ENCODE data around the gene ZC3H4. TPM values are rescaled to one million over a fixed set of nuclear protein-coding genes. Genes with fewer than 3 reads are reported as not detected.

ZC3H4 gene
- total RNA-seq, 2 experiments from 2014 or later: 84.3 to 86.0 TPM

- Mint-ChIP-seq H3K27me3 (no peaks in the 10 kb centered on the region), H3K9me3 (no peaks in the 10 kb centered on the region), H3K4me1 (peaks cover 38% of the 10 kb centered on the region), H3K36me3 (peaks cover 33% of the 10 kb centered on the region), H3K4me3 (no peak overlapping the region), H3K27ac (no peak overlapping the region)
- DNase-seq (no peak), ATAC-seq (ENCODE audit: low read depth) (no peak)
- POLR2A ChIA-PET: interaction anchor here (0.6 kb wide), 1 partner anchor 14 kb away, joined by 4 read pairs; no protein-coding TSS in a partner anchor
These were observed 16.0 kb upstream of the ZC3H4 start for GRCh38 chr19:47129579-47129978.

DNA sequence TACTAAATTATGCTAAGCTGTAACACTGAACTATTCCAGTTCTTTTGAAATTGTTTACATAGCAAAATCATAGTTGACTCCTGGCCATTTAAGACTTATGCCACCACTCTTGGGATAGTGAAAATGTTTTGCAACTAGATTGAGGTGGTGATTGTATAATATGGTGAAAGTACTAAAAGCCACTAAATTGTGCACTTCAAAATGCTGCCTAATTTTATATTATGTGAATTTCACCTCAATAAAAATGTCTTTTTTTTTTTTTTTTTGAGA, 12.0 kb upstream of the ZC3H4 start:
- Mint-ChIP-seq H3K27ac (no peak overlapping the region), H3K4me1 (peaks cover 10% of the 10 kb centered on the region), H3K9me3 (no peaks in the 10 kb centered on the region), H3K36me3 (peaks cover 2% of the 10 kb centered on the region), H3K4me3 (no peak overlapping the region), H3K27me3 (peaks cover 1% of the 10 kb centered on the region)
- ATAC-seq (ENCODE audit: low read depth) (no peak), DNase-seq (no peak)
- POLR2A ChIA-PET: interaction anchor here (0.7 to 1.9 kb wide), 6 partner anchors 10 to 103 kb away, joined by 3 to 9 read pairs (median 4); partner anchors contain the start of gene ZC3H4

GRCh38 chr19:47124937-47125668, 11.5 kb upstream of the ZC3H4 start:
- H3K27ac Mint-ChIP-seq: no peak overlapping the region

GRCh38 chr19:47123406-47123805, 9.8 kb upstream of the ZC3H4 start:
- no peaks in the 10 kb centered on the region for H3K36me3 Mint-ChIP-seq
- ATAC-seq (ENCODE audit: low read depth) (no peak), DNase-seq (no peak)
- H3K27ac Mint-ChIP-seq: no peak overlapping the region
- H3K4me3 Mint-ChIP-seq: no peak overlapping the region
- peaks cover 1% of the 10 kb centered on the region for H3K27me3 Mint-ChIP-seq
- peaks cover 9% of the 10 kb centered on the region for H3K4me1 Mint-ChIP-seq
- no peaks in the 10 kb centered on the region for H3K9me3 Mint-ChIP-seq
- POLR2A ChIA-PET: interaction anchor here (0.7 to 3.4 kb wide), 6 partner anchors 10 to 1709 kb away, joined by 3 to 19 read pairs (median 4); partner anchors contain the start of gene ZC3H4

More at GRCh38 chr19:47124937-47125668, 11.5 kb upstream of the ZC3H4 start:
- ATAC-seq (ENCODE audit: low read depth) (peak; percentile 50), DNase-seq (no peak)
- Mint-ChIP-seq H3K9me3 (no peaks in the 10 kb centered on the region), H3K4me3 (no peak overlapping the region), H3K36me3 (no peaks in the 10 kb centered on the region), H3K27me3 (peaks cover 1% of the 10 kb centered on the region), H3K4me1 (peaks cover 9% of the 10 kb centered on the region)
- POLR2A ChIA-PET: interaction anchor here (0.9 to 3.4 kb wide), 5 partner anchors 11 to 101 kb away, joined by 3 to 19 read pairs (median 9); partner anchors contain the start of gene ZC3H4

DNA sequence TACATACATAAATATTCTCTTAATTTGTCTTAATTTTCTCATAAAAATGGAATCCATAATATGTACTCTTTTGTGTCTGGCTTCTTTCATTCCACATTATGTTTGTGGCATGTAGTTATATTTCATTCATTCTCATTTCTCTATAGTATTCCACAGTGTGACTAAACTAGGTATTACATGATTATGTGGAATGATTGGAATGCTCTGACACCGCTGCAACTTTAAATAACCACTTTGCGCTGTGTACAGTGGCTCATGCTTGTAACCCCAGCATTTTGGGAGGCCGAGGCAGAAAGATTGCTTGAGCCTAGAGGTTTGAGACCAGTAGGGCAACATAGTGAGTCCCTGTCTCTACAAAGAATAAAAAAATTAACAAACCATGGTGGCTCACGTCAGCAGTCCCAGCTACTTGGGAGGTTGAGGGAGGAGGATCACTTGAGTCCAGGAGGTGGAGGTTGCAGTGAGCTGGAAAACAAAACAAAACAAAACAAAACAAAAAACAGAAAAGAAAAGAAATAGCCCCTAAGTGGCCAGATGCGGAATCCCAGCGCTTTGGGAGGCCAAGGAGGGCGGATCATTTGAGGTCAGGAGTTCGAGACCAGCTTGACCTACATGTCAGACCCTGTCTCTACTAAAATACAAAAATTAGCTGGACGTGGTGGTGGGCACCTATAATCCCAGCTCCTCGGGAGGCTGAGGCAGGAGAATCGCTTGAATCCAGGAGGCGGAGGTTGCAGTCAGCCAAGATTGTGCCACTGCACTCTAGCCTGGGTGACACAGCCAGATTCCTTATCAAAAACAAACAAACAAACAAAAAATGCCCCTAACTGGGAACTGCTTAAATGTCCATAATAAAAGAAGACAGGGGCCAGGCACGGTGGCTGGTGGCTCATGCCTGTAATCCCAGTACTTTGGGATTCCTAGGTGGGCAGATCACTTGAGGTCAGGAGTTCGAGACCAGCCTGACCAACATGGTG, 9.1 kb upstream of the ZC3H4 start:
- H3K4me3 Mint-ChIP-seq: no peak overlapping the region
- H3K27ac Mint-ChIP-seq: no peak overlapping the region
- no peaks in the 10 kb centered on the region for H3K36me3 Mint-ChIP-seq
- peaks cover 9% of the 10 kb centered on the region for H3K4me1 Mint-ChIP-seq
- no peaks in the 10 kb centered on the region for H3K9me3 Mint-ChIP-seq
- DNase-seq: no peak
- no peak for ATAC-seq (ENCODE audit: low read depth)
- peaks cover 1% of the 10 kb centered on the region for H3K27me3 Mint-ChIP-seq
- POLR2A ChIA-PET: interaction anchor here (0.6 to 3.4 kb wide), 5 partner anchors 9 to 1330 kb away, joined by 3 to 19 read pairs (median 4); partner anchors contain the start of genes DMWD and ZC3H4

DNA sequence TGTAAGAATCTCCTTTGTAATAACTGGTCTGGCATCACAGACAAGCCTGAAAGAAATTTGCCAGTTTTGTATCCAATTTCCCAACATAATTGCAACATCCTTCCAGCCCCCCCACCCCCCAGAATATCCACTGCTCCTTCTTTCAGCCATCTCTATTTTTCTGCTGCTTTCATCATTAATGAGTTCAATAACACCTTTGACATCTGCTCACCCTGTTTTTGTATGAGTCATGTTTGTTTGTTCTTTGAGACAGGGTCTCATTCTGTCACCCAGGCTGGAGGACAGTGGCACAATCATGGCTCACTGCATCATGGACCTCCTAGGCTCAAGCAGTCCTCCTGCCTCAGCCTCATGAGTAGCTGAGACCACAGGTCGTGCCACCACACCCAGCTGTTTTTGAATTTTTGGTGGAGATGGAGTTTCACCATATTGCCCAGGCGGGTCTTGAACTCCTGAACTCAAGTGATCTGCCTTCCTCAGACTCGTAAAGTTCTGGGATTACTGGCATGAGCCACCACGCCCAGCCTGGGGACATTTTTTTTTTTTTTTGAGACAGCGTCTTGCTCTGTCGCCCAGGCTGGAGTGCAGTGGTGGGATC, 7.0 kb upstream of the ZC3H4 start:
- POLR2A ChIA-PET: interaction anchor here (1.3 kb wide), 1 partner anchor 10 kb away, joined by 5 read pairs; no protein-coding TSS in a partner anchor

DNA sequence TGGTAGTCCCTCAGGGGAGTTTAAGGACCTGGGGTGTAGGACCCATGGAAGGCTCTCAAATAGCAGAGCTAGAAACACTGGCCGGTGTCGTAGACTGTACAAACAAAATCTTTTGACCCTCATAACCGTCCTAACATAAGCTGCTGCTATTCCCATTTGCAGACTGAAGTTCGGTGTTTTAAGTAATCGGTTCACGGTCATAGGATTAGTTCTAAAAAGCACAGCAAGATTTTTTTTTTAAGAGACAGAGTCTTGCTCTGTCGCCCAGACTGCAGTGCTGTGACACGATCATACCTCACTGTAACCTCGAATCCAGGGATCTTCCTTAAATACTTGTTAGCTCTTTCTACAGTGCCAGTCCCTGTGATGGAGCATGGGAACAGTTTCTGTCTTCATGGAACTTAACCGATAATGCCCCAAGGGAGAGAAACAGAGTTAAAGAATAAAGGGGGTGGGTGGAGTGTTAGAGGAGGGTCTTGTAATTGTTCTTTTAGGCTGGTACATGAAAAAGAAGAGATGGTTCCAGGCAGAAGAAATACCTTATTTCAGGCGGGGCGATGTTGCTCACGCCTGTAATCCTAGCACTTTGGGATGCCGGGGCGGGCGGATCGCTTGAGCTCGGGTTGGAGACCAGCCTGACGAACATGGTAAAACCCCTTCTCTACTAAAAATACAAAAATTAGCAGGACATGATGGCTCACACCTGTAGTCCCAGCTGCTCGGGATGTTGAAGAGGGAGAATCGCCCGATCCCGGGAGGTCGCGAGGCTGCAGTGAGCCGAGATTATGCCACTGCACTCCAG, 475 bp upstream of the ZC3H4 start:
- POLR2A ChIA-PET: interaction anchor here (0.7 to 8.4 kb wide), 24 partner anchors 9 to 400 kb away, joined by 3 to 192 read pairs (median 9); partner anchors contain the start of genes CCDC9, INAFM1, SAE1 and SLC1A5
- Mint-ChIP-seq H3K9me3 (no peaks in the 10 kb centered on the region), H3K4me3 (peak overlapping the region; percentile 97), H3K36me3 (peaks cover 23% of the 10 kb centered on the region), H3K4me1 (peaks cover 15% of the 10 kb centered on the region), H3K27me3 (no peaks in the 10 kb centered on the region), H3K27ac (peak overlapping the region; percentile 100)
- no peak for DNase-seq
- ATAC-seq (ENCODE audit: low read depth): no peak

More for the DNA sequence above, 7.0 kb upstream of the ZC3H4 start:
- ATAC-seq (ENCODE audit: low read depth) (no peak), DNase-seq (no peak)
- Mint-ChIP-seq H3K27ac (peak overlapping the region; percentile 8), H3K4me1 (peaks cover 9% of the 10 kb centered on the region), H3K4me3 (no peak overlapping the region), H3K9me3 (no peaks in the 10 kb centered on the region), H3K36me3 (no peaks in the 10 kb centered on the region), H3K27me3 (peaks cover 1% of the 10 kb centered on the region)

- Mint-ChIP-seq H3K27me3 (no peaks in the 10 kb centered on the region), H3K27ac (peak overlapping the region; percentile 100), H3K4me1 (peaks cover 30% of the 10 kb centered on the region), H3K36me3 (peaks cover 28% of the 10 kb centered on the region), H3K9me3 (no peaks in the 10 kb centered on the region), H3K4me3 (peak overlapping the region; percentile 97)
- POLR2A ChIA-PET: interaction anchor here (0.8 to 8.4 kb wide), 22 partner anchors 9 to 511 kb away, joined by 3 to 192 read pairs (median 10); partner anchors contain the start of genes CALM3, CCDC9, INAFM1 and SAE1
- peak; percentile 12 for ATAC-seq (ENCODE audit: low read depth)
- peak; percentile 85 for DNase-seq
These were observed 1.2 kb downstream of the ZC3H4 start for GRCh38 chr19:47112166-47112996.

- Mint-ChIP-seq H3K27ac (peak overlapping the region; percentile 100), H3K36me3 (peaks cover 28% of the 10 kb centered on the region), H3K4me1 (peaks cover 36% of the 10 kb centered on the region), H3K9me3 (no peaks in the 10 kb centered on the region), H3K27me3 (no peaks in the 10 kb centered on the region), H3K4me3 (peak overlapping the region; percentile 97)
- no peak for DNase-seq
- POLR2A ChIA-PET: interaction anchor here (0.8 to 8.4 kb wide), 15 partner anchors 8 to 511 kb away, joined by 3 to 192 read pairs (median 14); partner anchors contain the start of genes CALM3, CCDC9, SAE1 and TMEM160
- no peak for ATAC-seq (ENCODE audit: low read depth)
These were observed 1.9 kb downstream of the ZC3H4 start for GRCh38 chr19:47111682-47112165.

DNA sequence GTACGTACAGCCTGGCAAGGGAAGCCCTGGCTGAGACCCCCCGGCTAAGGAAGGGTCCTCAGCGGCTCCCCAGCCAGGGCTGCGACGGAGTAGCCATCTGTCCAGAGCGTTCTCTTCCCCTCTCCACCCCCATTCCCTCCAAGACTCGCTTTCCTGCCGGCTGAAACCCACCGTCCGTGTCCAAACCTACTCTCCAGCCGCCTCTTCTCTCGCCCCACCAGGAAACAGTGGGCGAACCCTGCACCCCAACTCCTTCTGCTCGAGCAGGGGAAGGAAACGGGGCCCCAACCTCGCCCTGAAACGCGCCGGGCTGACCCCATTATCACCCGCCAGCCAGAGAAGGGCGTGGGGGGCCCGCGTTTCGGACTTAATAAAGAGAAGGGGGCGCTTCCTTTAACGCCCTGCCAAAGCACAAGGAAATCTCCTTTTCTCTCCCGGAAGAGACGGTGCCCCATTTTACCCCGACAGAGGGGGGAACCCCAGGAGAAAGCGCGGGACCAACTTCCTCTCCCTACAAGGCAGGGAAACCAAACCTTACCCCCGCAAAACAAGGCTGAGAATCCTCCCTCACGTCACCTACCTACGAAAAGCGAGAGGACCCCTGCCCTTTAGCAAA, 2.5 kb downstream of the ZC3H4 start:
- peaks cover 41% of the 10 kb centered on the region for H3K4me1 Mint-ChIP-seq

GRCh38 chr19:47110521-47111005, 3.0 kb downstream of the ZC3H4 start:
- Mint-ChIP-seq H3K9me3 (no peaks in the 10 kb centered on the region), H3K27ac (peak overlapping the region; percentile 100), H3K4me1 (peaks cover 47% of the 10 kb centered on the region), H3K27me3 (no peaks in the 10 kb centered on the region), H3K36me3 (peaks cover 33% of the 10 kb centered on the region), H3K4me3 (peak overlapping the region; percentile 97)
- POLR2A ChIA-PET: interaction anchor here (0.7 to 8.4 kb wide), 9 partner anchors 9 to 146 kb away, joined by 3 to 192 read pairs (median 5); partner anchors contain the start of gene CCDC9
- no peak for ATAC-seq (ENCODE audit: low read depth)
- DNase-seq: peak; percentile 51

More for the DNA sequence above, 2.5 kb downstream of the ZC3H4 start:
- no peaks in the 10 kb centered on the region for H3K27me3 Mint-ChIP-seq
- POLR2A ChIA-PET: interaction anchor here (0.7 to 8.4 kb wide), 15 partner anchors 9 to 510 kb away, joined by 3 to 192 read pairs (median 10); partner anchors contain the start of genes CALM3, SAE1 and TMEM160
- DNase-seq (peak; percentile 66), ATAC-seq (ENCODE audit: low read depth) (no peak)
- H3K9me3 Mint-ChIP-seq: no peaks in the 10 kb centered on the region
- peaks cover 28% of the 10 kb centered on the region for H3K36me3 Mint-ChIP-seq
- H3K27ac Mint-ChIP-seq: peak overlapping the region; percentile 100
- peak overlapping the region; percentile 97 for H3K4me3 Mint-ChIP-seq
